Body of pancreas (tissue), 4 donors: Measurements from ENCODE around the gene TRAF1.

ENCODE experiments used
- POLR2A ChIP-seq, 3 donors: fragments of 450-650 bp; IDR thresholded peaks; one replicate each; pipeline ENCODE4 v1.6.1; 2016; ENCODE audit warnings: antibody characterized with exemption in 3 of 3, mild to moderate bottlenecking in 2 of 3
- TF ChIP-seq, protein P1 (sequence below), 7 experiments: fragments of 450-650 bp in 4 of 7; fragments of 200-600 bp in 3 of 7; sonication (generic) in 3 of 7; IDR thresholded peaks; one replicate each; pipeline ENCODE4 v1.5.1; 2016 to 2019; ENCODE audit warnings: antibody characterized with exemption in 7 of 7

DNA sequence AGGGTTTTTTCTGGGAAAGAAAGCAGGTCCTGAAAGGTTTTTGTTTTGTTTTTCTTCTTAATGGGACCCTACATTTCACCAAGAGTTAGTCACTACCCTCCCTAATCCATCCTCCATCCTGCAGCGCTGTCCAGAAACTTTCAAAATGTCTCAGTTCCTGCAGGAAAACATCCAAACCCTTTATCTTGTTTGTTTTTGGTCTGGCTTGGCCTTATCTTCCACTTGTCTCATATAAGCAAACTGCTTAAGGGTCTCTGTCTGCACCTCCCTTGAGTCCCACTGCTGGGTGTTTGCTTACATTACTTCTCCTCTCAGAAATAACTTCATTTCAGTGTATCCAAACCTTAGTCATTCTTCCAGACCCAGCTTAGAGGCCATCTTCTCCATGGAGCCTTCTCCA is 11.0 kb upstream of the TRAF1 start:
- TF ChIP-seq, protein P1, sequence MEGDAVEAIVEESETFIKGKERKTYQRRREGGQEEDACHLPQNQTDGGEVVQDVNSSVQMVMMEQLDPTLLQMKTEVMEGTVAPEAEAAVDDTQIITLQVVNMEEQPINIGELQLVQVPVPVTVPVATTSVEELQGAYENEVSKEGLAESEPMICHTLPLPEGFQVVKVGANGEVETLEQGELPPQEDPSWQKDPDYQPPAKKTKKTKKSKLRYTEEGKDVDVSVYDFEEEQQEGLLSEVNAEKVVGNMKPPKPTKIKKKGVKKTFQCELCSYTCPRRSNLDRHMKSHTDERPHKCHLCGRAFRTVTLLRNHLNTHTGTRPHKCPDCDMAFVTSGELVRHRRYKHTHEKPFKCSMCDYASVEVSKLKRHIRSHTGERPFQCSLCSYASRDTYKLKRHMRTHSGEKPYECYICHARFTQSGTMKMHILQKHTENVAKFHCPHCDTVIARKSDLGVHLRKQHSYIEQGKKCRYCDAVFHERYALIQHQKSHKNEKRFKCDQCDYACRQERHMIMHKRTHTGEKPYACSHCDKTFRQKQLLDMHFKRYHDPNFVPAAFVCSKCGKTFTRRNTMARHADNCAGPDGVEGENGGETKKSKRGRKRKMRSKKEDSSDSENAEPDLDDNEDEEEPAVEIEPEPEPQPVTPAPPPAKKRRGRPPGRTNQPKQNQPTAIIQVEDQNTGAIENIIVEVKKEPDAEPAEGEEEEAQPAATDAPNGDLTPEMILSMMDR (IDR thresholded peaks at IDR 0.05) = no peak
- no peak for TF ChIP-seq POLR2A (IDR thresholded peaks at IDR 0.05)
